ENCODE results near the gene BPI. TPM values are rescaled to one million over a fixed set of nuclear protein-coding genes. Genes with fewer than 3 reads are reported as not detected.
"Not testable (repeated sequence)": the region's sequence is repeated elsewhere in the genome, so short reads cannot be mapped to it uniquely, and the experiment has no call there.

BPI gene
- total RNA-seq, 2 donors from 2014 or later: not detected

- Histone ChIP-seq H3K9me3 (no peaks in the 10 kb centered on the region), H3K36me3 (no peaks in the 10 kb centered on the region), H3K27me3 (no peaks in the 10 kb centered on the region), H3K4me1 (no peaks in the 10 kb centered on the region), H3K27ac (no peak overlapping the region), H3K9ac (ENCODE audit: low read depth in 2 of 2, low read length in 2 of 2) (no peak overlapping the region), H3K4me3 (no peak overlapping the region)
- TF ChIP-seq CTCF (IDR thresholded peaks at IDR 0.05): no peak
- intact Hi-C loops (cut with DNase I): no loop called here
- no peak for DNase-seq
Measured at GRCh38 chr20:38277691-38278090, 26.3 kb upstream of the BPI start.

- no peak overlapping the region for H3K27ac ChIP-seq
- DNase-seq: no peak
- no peak overlapping the region for H3K9ac ChIP-seq (ENCODE audit: low read depth in 2 of 2, low read length in 2 of 2)
- no peak overlapping the region for H3K4me3 ChIP-seq
- no peak for TF ChIP-seq CTCF (IDR thresholded peaks at IDR 0.05)
- H3K9me3 ChIP-seq: no peaks in the 10 kb centered on the region
- H3K4me1 ChIP-seq: no peaks in the 10 kb centered on the region
- no peaks in the 10 kb centered on the region for H3K36me3 ChIP-seq
- intact Hi-C loops (cut with DNase I): no loop called here
- no peaks in the 10 kb centered on the region for H3K27me3 ChIP-seq
Measured at GRCh38 chr20:38278131-38278530, 25.8 kb upstream of the BPI start.

- no peak for TF ChIP-seq CTCF (IDR thresholded peaks at IDR 0.05)
- Histone ChIP-seq H3K36me3 (no peaks in the 10 kb centered on the region), H3K4me3 (no peak overlapping the region), H3K9ac (ENCODE audit: low read depth in 2 of 2, low read length in 2 of 2) (no peak overlapping the region), H3K4me1 (no peaks in the 10 kb centered on the region), H3K27ac (no peak overlapping the region), H3K9me3 (no peaks in the 10 kb centered on the region), H3K27me3 (no peaks in the 10 kb centered on the region)
- DNase-seq: no peak
- intact Hi-C loops (cut with DNase I): no loop called here
Measured at GRCh38 chr20:38278763-38279162, 25.2 kb upstream of the BPI start.

- H3K9me3 ChIP-seq; H3K36me3 ChIP-seq; H3K9ac ChIP-seq (ENCODE audit: low read depth in 2 of 2, low read length in 2 of 2); H3K4me3 ChIP-seq; DNase-seq; H3K27me3 ChIP-seq; H3K27ac ChIP-seq; H3K4me1 ChIP-seq; intact Hi-C loops (cut with DNase I): not testable (repeated sequence)
Measured at GRCh38 chr20:38281176-38281915, 22.6 kb upstream of the BPI start.

GRCh38 chr20:38283236-38283635 lies 20.7 kb upstream of the BPI start:
- H3K9me3 ChIP-seq: no peaks in the 10 kb centered on the region
- H3K27me3 ChIP-seq: peaks cover 3% of the 10 kb centered on the region
- no peaks in the 10 kb centered on the region for H3K4me1 ChIP-seq
- H3K36me3 ChIP-seq: no peaks in the 10 kb centered on the region
- H3K4me3 ChIP-seq: no peak overlapping the region
- intact Hi-C loops (cut with DNase I): no loop called here
- H3K27ac ChIP-seq: no peak overlapping the region
- DNase-seq: no peak
- no peak overlapping the region for H3K9ac ChIP-seq (ENCODE audit: low read depth in 2 of 2, low read length in 2 of 2)
- no peak for TF ChIP-seq CTCF (IDR thresholded peaks at IDR 0.05)

- H3K4me3 ChIP-seq; H3K36me3 ChIP-seq; intact Hi-C loops (cut with DNase I); H3K4me1 ChIP-seq; H3K9ac ChIP-seq (ENCODE audit: low read depth in 2 of 2, low read length in 2 of 2); H3K27me3 ChIP-seq; H3K27ac ChIP-seq; H3K9me3 ChIP-seq; DNase-seq: not testable (repeated sequence)
Measured at GRCh38 chr20:38284066-38284650, 19.8 kb upstream of the BPI start.

Measured in colonic mucosa (tissue), 4 donors.